Measurements from ENCODE around the gene RPTOR. TPM values are rescaled to one million over a fixed set of nuclear protein-coding genes. Genes with fewer than 3 reads are reported as not detected.

RPTOR gene
- total and polyA plus RNA-seq, 4 donors = 12.4 to 46.1 (median 29.7) TPM

DNA sequence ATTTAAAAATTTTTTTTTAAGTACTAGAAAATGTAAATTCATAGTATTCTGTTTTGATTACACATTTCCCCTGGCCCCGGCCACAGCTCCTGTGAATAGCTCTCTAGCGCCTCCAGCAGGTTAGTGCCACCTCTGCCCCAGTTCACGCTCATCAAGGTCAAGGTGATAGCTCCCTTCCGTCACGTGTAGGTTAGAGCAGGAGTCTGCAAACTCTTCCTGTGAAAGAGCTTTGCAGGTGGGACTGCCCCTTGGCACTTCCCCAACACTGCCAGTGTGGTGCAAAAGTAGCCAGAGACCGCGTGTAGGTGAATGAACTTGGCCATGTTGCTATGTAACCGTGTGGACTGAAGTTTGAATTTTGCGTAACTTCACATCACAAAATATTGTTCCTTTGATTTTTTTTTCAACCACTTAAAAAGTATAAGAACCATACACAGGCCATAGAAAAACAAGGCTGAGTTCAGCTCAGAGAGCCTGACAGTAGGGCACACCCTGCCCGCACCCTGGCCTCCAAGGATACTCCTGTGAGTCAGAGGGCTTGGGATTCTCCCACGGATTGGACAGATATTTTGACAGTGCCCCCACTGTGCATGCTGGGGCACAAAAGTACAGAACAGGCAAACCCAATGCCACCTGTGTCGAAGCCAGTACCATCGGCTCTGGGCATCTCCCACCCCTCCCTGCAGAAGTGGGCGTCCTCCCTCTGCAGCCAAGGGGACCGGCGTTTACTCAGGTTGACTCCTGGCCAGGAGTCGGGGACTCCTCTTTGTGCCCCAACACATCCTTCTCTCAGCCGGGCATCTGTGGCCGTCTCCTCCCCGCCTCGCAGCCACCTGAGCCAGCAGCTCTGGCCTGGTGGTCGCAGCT lies 355.0 kb downstream of the RPTOR start:
- TF ChIP-seq, protein P1, sequence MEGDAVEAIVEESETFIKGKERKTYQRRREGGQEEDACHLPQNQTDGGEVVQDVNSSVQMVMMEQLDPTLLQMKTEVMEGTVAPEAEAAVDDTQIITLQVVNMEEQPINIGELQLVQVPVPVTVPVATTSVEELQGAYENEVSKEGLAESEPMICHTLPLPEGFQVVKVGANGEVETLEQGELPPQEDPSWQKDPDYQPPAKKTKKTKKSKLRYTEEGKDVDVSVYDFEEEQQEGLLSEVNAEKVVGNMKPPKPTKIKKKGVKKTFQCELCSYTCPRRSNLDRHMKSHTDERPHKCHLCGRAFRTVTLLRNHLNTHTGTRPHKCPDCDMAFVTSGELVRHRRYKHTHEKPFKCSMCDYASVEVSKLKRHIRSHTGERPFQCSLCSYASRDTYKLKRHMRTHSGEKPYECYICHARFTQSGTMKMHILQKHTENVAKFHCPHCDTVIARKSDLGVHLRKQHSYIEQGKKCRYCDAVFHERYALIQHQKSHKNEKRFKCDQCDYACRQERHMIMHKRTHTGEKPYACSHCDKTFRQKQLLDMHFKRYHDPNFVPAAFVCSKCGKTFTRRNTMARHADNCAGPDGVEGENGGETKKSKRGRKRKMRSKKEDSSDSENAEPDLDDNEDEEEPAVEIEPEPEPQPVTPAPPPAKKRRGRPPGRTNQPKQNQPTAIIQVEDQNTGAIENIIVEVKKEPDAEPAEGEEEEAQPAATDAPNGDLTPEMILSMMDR (IDR thresholded peaks at IDR 0.05; ENCODE audit: control extremely low read depth, extremely low read depth) = no peak
- Histone ChIP-seq H3K9me3 (ENCODE audit: control insufficient read depth in 4 of 4, insufficient read depth in 3 of 4, low read length in 3 of 4) (no peaks in the 10 kb centered on the region), H3K9ac (ENCODE audit: insufficient read depth in 1 of 2, low read length in 2 of 2) (no peak overlapping the region), H3K27me3 (ENCODE audit: control insufficient read depth in 3 of 3, insufficient read depth in 3 of 3, low read length in 2 of 3) (no peaks in the 10 kb centered on the region), H3K36me3 (ENCODE audit: control insufficient read depth in 4 of 4, insufficient read depth in 4 of 4, low read length in 4 of 4) (peaks cover 0 to 18% (median under 1%) of the 10 kb centered on the region in 4 donors), H3K4me1 (ENCODE audit: control insufficient read depth in 5 of 5, insufficient read depth in 5 of 5, low read length in 5 of 5) (peaks cover 0 to 5% (median 0%) of the 10 kb centered on the region in 5 donors), H3K4me3 (no peak overlapping the region), H3K27ac (ENCODE audit: low read depth in 1 of 2, low read length in 1 of 2) (peak overlapping the region in 1 of 2 donors; percentile 86)
- no peak for ATAC-seq (ENCODE audit: insufficient read depth, low FRiP score)
- DNase-seq = peak in 1 of 3 donors; percentile 14
- 72 to 85% methylated on average over 22 of the region's 22 CpGs for WGBS, 2 donors

DNA sequence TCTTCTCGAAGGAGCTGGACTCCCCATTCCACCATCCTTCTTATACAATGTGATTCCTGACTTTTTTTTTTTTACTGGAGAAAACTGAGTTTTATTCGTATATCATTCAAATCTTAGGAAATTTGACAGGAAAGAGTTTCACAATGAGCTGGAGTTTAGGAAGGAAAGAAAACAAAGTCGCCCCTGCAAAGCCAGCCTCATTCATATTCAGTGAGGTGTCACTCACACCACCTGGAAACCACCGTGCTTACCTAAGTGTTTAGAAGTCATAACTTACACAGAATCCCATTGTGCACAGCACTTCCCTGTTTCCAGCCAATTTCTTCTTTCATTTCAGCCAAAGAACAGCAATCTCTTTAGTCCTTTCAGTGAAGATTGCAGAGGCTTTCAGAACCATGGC lies 356.7 kb downstream of the RPTOR start:
- DNase-seq = no peak
- TF ChIP-seq, protein P1 (IDR thresholded peaks at IDR 0.05; ENCODE audit: control extremely low read depth, extremely low read depth) = no peak
- no peaks in the 10 kb centered on the region for H3K9me3 ChIP-seq (ENCODE audit: control insufficient read depth in 4 of 4, insufficient read depth in 3 of 4, low read length in 3 of 4)
- no peak overlapping the region for H3K4me3 ChIP-seq
- WGBS, 2 donors = 45 to 47% methylated on average over 4 of the region's 4 CpGs
- H3K4me1 ChIP-seq (ENCODE audit: control insufficient read depth in 5 of 5, insufficient read depth in 5 of 5, low read length in 5 of 5) = peaks cover 0 to 5% (median 0%) of the 10 kb centered on the region in 5 donors
- H3K27me3 ChIP-seq (ENCODE audit: control insufficient read depth in 3 of 3, insufficient read depth in 3 of 3, low read length in 2 of 3) = no peaks in the 10 kb centered on the region
- peaks cover 0 to 16% (median under 1%) of the 10 kb centered on the region in 4 donors for H3K36me3 ChIP-seq (ENCODE audit: control insufficient read depth in 4 of 4, insufficient read depth in 4 of 4, low read length in 4 of 4)
- ATAC-seq (ENCODE audit: insufficient read depth, low FRiP score) = no peak
- no peak overlapping the region for H3K27ac ChIP-seq (ENCODE audit: low read depth in 1 of 2, low read length in 1 of 2)
- H3K9ac ChIP-seq (ENCODE audit: insufficient read depth in 1 of 2, low read length in 2 of 2) = no peak overlapping the region

DNA sequence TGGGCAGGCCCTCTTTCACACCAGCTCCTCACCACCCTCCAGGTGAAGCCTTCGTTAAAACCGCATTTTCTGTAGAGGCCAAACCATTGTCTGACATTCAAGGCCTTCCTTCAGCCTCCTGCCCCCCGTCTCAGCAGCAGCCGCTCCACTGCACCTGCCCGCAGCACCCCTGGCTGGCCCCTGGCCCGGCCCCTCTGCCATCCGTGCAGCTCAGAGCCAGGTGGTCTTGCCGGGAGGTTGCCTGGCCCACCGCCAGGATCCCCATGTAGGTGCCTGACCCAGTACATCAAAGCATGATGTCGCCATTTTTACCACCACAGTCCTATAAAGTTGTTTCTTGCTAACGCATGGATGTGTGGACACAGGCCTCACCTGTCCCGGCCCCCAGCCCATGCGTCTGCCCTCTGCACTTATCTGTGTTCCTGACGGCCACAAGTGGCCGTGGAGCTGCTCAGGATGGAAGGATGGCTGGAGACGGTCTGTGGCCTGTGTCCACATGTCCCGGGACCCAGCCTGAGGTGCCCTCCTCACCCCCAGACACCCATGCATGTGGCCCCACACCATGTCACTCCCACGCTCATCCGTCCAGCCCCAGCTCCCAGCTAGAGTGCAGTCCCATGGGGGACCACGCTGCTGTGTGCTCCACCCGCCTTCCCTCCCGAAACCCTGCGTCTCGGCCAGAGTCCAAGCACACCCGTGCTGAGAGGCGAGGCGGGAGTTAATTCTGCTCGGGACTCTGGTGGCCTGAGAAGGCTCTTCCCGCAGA lies 357.7 kb downstream of the RPTOR start:
- H3K9me3 ChIP-seq (ENCODE audit: control insufficient read depth in 4 of 4, insufficient read depth in 3 of 4, low read length in 3 of 4) = no peaks in the 10 kb centered on the region
- TF ChIP-seq, protein P1 (IDR thresholded peaks at IDR 0.05; ENCODE audit: control extremely low read depth, extremely low read depth) = no peak
- H3K4me3 ChIP-seq = no peak overlapping the region
- no peak overlapping the region for H3K9ac ChIP-seq (ENCODE audit: insufficient read depth in 1 of 2, low read length in 2 of 2)
- no peak overlapping the region for H3K27ac ChIP-seq (ENCODE audit: low read depth in 1 of 2, low read length in 1 of 2)
- ATAC-seq (ENCODE audit: insufficient read depth, low FRiP score) = no peak
- peaks cover 0 to 5% (median 0%) of the 10 kb centered on the region in 5 donors for H3K4me1 ChIP-seq (ENCODE audit: control insufficient read depth in 5 of 5, insufficient read depth in 5 of 5, low read length in 5 of 5)
- H3K27me3 ChIP-seq (ENCODE audit: control insufficient read depth in 3 of 3, insufficient read depth in 3 of 3, low read length in 2 of 3) = no peaks in the 10 kb centered on the region
- no peak for DNase-seq
- peaks cover 0 to 21% (median 4%) of the 10 kb centered on the region in 4 donors for H3K36me3 ChIP-seq (ENCODE audit: control insufficient read depth in 4 of 4, insufficient read depth in 4 of 4, low read length in 4 of 4)
- WGBS, 2 donors = 92 to 93% methylated on average over 29 of the region's 29 CpGs

Measured in lung (tissue), 12 donors.